GM18870 (cell line): ENCODE results near the gene ACAD8.

ENCODE experiments used
- ATAC-seq: cut with Tn5 transposase; IDR thresholded peaks from one replicate; pipeline ENCODE4 v1.9.1; 2021; ENCODE audit warnings: moderate library complexity; ENCODE audit not compliant: unreplicated experiment

The ACAD8 gene

DNA sequence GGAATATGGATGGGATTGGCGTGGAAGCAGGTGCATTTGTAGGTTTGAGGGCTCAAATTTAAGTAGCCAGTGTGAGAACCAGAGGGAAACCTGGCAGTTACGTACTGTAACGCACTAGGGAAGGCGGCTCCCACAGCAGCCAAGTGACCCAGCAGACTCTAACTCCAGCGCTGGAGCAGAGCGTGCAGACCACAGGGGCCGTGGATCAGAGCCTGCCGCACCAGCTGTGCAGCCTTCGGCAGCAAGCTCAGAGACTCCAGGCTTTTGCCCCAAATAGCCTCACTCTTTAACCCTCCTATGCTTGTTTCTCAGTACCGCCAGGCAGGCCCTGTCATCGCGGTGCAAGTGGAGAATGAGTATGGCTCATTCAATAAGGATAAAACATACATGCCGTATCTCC lies 35.1 kb downstream of the ACAD8 start:
- ATAC-seq, result no peak

DNA sequence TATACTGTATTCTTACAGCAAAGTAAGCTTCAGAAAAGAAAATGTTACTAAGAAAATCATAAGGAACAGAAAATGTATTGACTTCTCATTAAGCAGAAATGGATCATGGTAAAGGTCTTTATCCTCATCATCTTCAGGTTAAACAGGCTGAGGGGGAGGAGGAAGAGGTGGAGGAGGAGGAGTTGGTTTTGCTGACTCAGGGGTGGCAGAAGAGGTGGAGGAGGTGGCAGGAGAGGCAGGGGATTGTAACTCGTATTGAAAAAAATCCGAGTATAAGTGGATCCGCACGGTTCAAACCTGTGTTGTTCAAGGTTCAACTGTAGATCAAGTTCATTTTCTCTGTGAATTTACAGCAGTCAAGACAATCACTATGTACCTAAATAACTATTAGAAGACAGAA lies 35.8 kb downstream of the ACAD8 start:
- ATAC-seq, result no peak

DNA sequence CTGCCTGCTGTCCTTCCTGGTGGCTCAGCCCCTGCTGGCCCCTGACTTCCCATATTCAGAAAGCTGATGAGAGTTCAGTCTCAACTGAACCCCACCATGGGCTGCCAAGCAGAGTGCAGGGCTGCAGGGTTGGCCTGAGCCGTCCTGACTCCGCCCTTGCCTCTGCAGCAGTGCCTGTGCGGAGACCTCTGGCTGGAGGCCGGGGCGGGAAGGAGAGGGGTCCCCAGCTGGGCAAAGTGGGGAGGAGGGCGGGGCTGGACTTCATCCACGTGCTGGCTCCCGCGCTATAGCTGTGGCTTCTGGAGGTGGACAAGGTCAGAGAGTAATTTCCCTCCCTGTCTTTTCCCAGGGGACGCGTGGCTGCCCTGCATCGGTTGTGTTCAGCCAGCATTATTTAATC lies 36.4 kb downstream of the ACAD8 start:
- no peak for ATAC-seq

DNA sequence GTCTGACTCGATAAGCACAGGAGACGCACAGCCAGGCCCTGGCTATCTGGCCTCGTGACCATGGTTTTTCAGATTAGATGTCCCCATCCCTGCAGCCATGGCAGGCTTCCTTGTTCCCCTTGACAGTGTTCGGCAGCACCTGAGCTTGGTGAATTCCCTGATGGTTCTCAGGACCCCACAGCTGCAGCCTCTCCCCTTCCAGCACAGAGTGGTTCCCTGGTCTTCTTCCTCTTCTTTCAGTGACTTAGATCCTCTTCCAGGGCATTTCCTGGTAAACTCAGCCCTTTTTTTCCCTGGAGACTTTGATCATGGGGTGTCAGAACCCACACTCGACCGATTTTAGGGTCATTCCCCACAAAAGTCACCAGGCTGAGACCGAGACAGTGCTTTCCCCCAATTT lies 37.3 kb downstream of the ACAD8 start:
- ATAC-seq, result no peak

DNA sequence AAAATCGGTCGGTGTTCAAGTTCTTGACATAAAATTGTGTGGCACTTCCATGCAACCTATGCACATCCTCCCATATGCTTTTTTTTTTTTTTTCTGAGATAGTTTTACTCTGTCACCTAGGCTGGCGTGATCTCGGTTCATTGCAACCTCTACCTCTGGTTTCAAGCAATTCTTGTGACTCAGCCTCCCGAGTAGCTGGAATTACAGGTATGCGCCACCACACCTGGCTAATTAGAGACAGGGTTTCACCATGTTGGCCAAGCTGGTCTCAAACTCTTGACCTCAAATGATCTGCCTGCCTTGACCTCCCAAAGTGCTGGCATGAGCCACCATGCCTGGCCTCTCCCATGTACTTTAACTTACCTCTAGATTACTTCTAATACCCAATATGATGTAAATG lies 37.8 kb downstream of the ACAD8 start:
- ATAC-seq, result no peak

DNA sequence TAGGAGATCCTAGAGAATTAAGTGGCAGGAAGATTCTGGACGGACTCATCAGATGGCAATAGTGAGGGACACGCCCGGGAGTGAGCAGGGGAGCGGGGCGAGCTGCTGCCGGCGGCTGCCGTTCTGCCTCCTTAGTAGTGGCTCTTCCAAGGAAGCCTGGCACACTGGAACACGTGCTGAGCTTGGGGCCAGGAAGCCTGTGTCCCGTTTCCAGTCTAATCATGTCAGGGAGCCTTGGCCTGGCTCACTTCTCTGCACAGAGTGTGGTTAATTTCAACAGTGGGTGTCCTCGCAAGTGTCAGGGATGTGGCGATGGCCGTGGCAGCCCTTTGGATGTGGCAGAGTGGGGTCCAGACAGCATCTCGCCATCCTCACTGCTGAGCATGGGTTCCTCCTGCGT lies 39.3 kb downstream of the ACAD8 start:
- ATAC-seq, result no peak

DNA sequence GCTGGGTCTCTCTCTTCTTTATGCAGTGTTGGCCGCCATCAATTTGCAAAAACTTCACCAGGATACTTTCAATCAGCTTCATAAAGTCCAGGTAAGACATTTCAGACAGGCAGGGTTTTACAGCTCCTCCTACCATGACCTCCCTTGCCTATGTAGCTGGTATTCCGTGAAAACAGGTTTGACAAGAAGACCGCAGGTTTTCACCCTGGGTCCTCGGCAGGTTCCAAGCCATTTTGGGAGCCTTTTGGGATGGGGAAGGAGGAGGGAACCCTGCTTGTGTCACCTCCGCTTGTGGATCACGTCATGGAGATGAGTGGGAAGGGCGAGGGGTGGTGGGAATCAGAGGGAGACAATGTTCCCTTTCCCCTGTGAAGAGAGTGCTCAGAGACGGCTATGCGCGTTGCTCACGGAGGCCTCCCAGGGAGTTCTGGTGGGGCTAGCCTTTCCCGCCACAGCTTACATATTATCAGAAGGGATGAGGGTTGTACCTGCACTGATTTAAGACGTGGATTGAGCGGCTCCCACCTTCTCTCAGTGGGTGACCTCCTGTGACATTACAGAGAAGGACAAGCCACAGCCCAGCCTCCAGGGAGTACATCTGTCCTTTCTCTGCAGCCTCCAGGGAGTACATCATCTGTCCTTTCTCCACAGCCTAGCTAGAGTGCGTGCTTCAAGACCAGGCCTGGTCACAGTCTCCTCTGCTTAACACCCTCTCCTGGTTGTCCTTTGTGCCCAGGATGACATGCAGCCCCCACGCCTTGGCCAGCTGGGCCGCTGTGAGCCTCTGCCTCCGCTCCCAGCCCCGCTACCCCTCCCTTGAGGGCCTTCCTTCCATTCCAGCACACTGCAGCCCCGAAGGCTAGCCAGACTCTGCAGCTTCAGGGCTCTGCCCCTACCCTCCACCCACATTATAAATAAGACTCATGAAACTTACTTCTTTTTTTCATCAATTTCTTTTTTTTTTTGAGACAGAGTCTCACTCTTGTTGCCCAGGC lies 40.0 kb downstream of the ACAD8 start:
- ATAC-seq, result no peak

DNA sequence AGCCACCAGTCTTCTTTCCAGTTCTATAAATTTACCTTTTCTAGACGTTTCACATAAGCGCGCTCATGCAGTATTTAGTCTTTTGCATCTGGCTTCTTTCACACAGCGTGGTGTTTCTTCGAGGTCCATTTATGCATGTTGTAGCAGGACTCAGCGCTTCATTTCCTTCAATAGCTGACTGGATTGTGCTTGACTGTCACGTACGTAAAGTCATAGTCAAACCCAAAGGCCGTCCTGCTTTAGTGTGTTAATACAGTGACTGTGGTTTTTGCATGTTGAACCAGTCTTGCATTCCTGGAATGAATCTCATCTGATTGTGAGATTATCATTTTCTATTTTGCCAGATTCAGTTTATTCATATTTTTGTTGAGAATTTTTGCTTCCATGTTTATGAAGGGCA lies 41.3 kb downstream of the ACAD8 start:
- no peak for ATAC-seq

DNA sequence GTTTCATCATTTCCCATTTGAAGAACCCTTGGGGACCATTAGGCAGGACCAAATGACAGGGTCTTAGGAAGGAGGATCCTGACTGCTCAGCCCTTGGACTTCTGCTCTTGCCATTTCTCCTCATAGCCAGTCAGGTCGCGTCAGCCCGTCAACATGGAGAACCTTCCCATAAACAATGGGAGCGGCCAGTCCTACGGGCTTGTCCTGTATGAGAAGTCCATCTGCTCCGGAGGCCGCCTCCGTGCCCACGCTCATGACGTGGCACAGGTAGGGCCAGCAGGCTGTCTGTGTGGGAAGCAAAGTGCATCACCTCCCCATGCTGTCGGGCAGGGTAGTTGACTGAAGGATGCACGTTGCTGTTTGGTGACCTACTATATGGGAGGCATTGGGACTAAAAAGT lies 58.9 kb downstream of the ACAD8 start:
- ATAC-seq, result no peak

DNA sequence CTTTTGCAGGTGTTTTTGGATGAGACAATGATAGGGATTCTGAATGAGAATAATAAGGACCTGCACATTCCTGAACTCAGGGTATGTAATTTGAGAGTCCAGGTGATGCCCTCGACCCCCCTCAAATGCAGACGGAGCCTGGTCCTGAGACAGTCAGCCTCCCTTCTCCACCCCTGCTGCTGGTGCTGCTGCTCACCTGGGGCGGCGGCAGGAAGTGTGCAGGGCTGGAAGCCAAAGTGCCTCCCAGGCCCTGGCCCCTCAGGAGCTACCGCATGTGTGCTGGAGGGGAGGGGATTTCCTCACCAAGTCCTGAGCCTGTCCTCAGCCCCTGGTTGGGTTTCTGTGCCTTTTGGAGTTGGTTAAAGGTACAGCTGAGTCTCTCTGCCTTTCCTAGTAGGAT lies 59.4 kb downstream of the ACAD8 start:
- ATAC-seq, result no peak

DNA sequence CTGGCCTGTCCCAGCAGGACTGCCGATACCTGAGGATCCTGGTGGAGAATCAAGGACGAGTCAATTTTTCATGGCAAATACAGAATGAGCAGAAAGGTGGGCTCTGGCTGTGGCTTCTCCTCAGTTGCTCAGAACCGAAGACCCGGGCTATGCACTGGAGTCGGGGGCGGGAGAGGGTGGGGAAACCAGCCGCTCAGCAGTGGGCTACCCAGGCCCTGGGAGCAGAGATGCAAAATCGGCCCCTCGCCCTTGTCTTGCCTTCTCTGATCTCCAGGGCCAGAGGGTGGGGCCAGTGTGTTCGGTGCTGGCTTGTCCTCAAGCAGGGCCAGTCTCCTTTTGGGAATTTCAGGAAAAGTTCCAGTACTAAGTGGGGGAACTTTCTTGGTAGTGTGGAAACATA lies 60.0 kb downstream of the ACAD8 start:
- no peak for ATAC-seq

DNA sequence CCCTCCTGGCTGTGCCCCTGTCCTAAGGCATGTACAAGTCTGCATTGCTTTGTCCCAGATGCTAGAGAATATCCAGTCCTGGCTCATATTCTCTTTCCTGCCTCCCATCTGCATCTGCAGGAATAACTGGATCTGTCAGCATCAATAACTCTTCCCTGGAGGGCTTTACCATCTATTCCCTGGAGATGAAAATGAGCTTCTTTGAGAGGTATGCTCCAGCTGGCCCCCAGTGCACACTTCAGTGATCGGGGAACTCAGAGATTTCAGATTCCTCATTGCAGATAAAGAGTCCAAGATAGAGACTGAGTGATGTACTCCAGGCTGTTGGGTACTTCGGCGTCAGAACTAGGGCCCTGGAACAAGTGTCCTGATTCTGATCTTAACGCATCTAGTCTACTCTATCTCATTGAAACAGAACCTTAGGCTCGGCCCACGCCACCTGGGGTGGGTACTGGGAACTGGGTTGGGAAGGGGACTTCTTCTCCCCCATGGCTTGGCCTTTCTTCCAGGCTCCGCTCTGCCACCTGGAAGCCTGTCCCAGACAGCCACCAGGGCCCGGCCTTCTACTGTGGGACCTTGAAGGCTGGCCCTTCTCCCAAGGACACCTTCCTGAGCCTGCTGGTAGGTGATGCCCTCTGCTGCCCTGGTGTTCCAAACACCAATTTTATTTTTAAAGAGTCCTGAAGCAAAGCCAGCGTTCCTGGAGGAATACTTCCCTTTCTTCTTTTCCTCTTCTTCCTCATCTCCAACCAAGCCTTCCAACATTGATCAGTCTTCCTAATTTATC lies 60.6 kb downstream of the ACAD8 start:
- ATAC-seq, result no peak
